ENCODE measurements around the gene SETD1B.

The SETD1B gene

GRCh38 chr12:121830588-121831265 is 26.9 kb downstream of the SETD1B start:
- Histone ChIP-seq H3K9ac (ENCODE audit: low read depth, low read length, poor library complexity, severe bottlenecking) (no peak overlapping the region), H3K36me3 (ENCODE audit: insufficient read depth, low read length) (peaks cover 24% of the 10 kb centered on the region; the same call in 1 of the 2 replicates), H3K27me3 (ENCODE audit: insufficient read depth, low read length, poor library complexity, severe bottlenecking) (no peaks in the 10 kb centered on the region), H3F3A (ENCODE audit: low read depth) (no peaks in the 10 kb centered on the region), H3K79me2 (ENCODE audit: insufficient read depth, low read length) (no peaks in the 10 kb centered on the region), H4K20me1 (ENCODE audit: insufficient read depth, low read length, poor library complexity, severe bottlenecking) (no peaks in the 10 kb centered on the region), H3K9me3 (ENCODE audit: insufficient read depth, low read depth, low read length) (no peaks in the 10 kb centered on the region), H3K4me2 (ENCODE audit: low read depth, low read length, poor library complexity, severe bottlenecking) (no peak overlapping the region), H3K4me3 (ENCODE audit: low read length, poor library complexity, severe bottlenecking) (no peak overlapping the region), H2AFZ (ENCODE audit: low read length) (no peak overlapping the region), H3K4me1 (ENCODE audit: insufficient read depth, low read length, poor library complexity, severe bottlenecking) (no peaks in the 10 kb centered on the region), H3K9me2 (replicated peaks; ENCODE audit: low read depth, low read length) (no peaks in the 10 kb centered on the region)
- TF ChIP-seq EZH2phosphoT487 (IDR thresholded peaks at IDR 0.05; ENCODE audit: borderline replicate concordance) (no peak), CTCF (conservative IDR thresholded peaks at IDR 0.05; ENCODE audit: low read length) (no peak)

GRCh38 chr12:121831571-121832245 is 27.9 kb downstream of the SETD1B start:
- H2AFZ ChIP-seq (ENCODE audit: low read length): no peak overlapping the region
- H3F3A ChIP-seq (ENCODE audit: low read depth): no peaks in the 10 kb centered on the region
- H3K4me1 ChIP-seq (ENCODE audit: insufficient read depth, low read length, poor library complexity, severe bottlenecking): no peaks in the 10 kb centered on the region
- H3K9me2 ChIP-seq (replicated peaks; ENCODE audit: low read depth, low read length): no peaks in the 10 kb centered on the region
- H3K79me2 ChIP-seq (ENCODE audit: insufficient read depth, low read length): no peaks in the 10 kb centered on the region
- TF ChIP-seq CTCF (conservative IDR thresholded peaks at IDR 0.05; ENCODE audit: low read length) (no peak), EZH2phosphoT487 (IDR thresholded peaks at IDR 0.05; ENCODE audit: borderline replicate concordance) (no peak)
- no peak overlapping the region for H3K4me2 ChIP-seq (ENCODE audit: low read depth, low read length, poor library complexity, severe bottlenecking)
- H3K9ac ChIP-seq (ENCODE audit: low read depth, low read length, poor library complexity, severe bottlenecking): no peak overlapping the region
- no peaks in the 10 kb centered on the region for H3K9me3 ChIP-seq (ENCODE audit: insufficient read depth, low read depth, low read length)
- H3K4me3 ChIP-seq (ENCODE audit: low read length, poor library complexity, severe bottlenecking): no peak overlapping the region
- no peaks in the 10 kb centered on the region for H3K27me3 ChIP-seq (ENCODE audit: insufficient read depth, low read length, poor library complexity, severe bottlenecking)
- H4K20me1 ChIP-seq (ENCODE audit: insufficient read depth, low read length, poor library complexity, severe bottlenecking): no peaks in the 10 kb centered on the region
- H3K36me3 ChIP-seq (ENCODE audit: insufficient read depth, low read length): peaks cover 24% of the 10 kb centered on the region; the same call in 1 of the 2 replicates

GRCh38 chr12:121837680-121838079 is 33.9 kb downstream of the SETD1B start:
- Histone ChIP-seq H3F3A (ENCODE audit: low read depth) (no peaks in the 10 kb centered on the region), H3K9ac (ENCODE audit: low read depth, low read length, poor library complexity, severe bottlenecking) (no peak overlapping the region), H3K79me2 (ENCODE audit: insufficient read depth, low read length) (no peaks in the 10 kb centered on the region), H3K4me2 (ENCODE audit: low read depth, low read length, poor library complexity, severe bottlenecking) (no peak overlapping the region), H3K9me3 (ENCODE audit: insufficient read depth, low read depth, low read length) (no peaks in the 10 kb centered on the region), H3K9me2 (replicated peaks; ENCODE audit: low read depth, low read length) (no peaks in the 10 kb centered on the region), H2AFZ (ENCODE audit: low read length) (no peak overlapping the region), H3K27me3 (ENCODE audit: insufficient read depth, low read length, poor library complexity, severe bottlenecking) (no peaks in the 10 kb centered on the region), H3K36me3 (ENCODE audit: insufficient read depth, low read length) (no peaks in the 10 kb centered on the region), H3K4me1 (ENCODE audit: insufficient read depth, low read length, poor library complexity, severe bottlenecking) (no peaks in the 10 kb centered on the region), H3K4me3 (ENCODE audit: low read length, poor library complexity, severe bottlenecking) (no peak overlapping the region), H4K20me1 (ENCODE audit: insufficient read depth, low read length, poor library complexity, severe bottlenecking) (no peaks in the 10 kb centered on the region)
- TF ChIP-seq EZH2phosphoT487 (IDR thresholded peaks at IDR 0.05; ENCODE audit: borderline replicate concordance): no peak
- TF ChIP-seq CTCF (conservative IDR thresholded peaks at IDR 0.05; ENCODE audit: low read length): no peak
